SK-N-SH (cell line): ENCODE results near the gene LCN2. TPM values are rescaled to one million over a fixed set of nuclear protein-coding genes. Genes with fewer than 3 reads are reported as not detected.

ENCODE experiments used
- CTCF ChIA-PET: fragments of 300-600, 350-600 bp; formaldehyde crosslinking; extraction: SDS; loops from one replicate; lab custom pipeline; 2021; lab: Yijun Ruan, JAX
- POLR2A ChIA-PET: fragments of 350-600 bp; sonication (Branson Sonifier 250); formaldehyde crosslinking; extraction: SDS; loops from one replicate; lab custom pipeline; 2020; ENCODE audit warnings: antibody characterized with exemption, inconsistent platforms; lab: Yijun Ruan, JAX
- DNase-seq: peaks from one replicate; pipeline ENCODE4 v3.0.0; 2012
- H2AFZ ChIP-seq: fragments of 200-600 bp; sonication (generic); 2 replicates; pipeline ENCODE4 v1.8.1; 2016; ENCODE audit warnings: antibody characterized with exemption, mild to moderate bottlenecking, low read depth
- H3F3A ChIP-seq: fragments of 200-600 bp; sonication (generic); replicated peaks from 2 replicates; pipeline ENCODE3; 2016; ENCODE audit warnings: antibody characterized with exemption, mild to moderate bottlenecking; ENCODE audit not compliant: insufficient read depth
- H3K27ac ChIP-seq, 2 experiments: fragments of 200-500 bp in 1 of 2; fragments of 200-600 bp in 1 of 2; sonication (Bioruptor generic) in 1 of 2; sonication (generic), shearing (Covaris generic) in 1 of 2; 2 replicates each; pipeline versions ENCODE4 v1.5.1 to v1.6.1; 2014 to 2016; ENCODE audit warnings: low read depth in 2 of 2, inconsistent platforms in 1 of 2, low read length in 1 of 2, mild to moderate bottlenecking in 1 of 2, mixed read lengths in 1 of 2
- H3K27me3 ChIP-seq: fragments of 200-600 bp; sonication (generic), shearing (Covaris generic); 2 replicates; pipeline ENCODE4 v1.6.1; 2016; ENCODE audit warnings: mixed run types; ENCODE audit not compliant: insufficient read depth
- H3K36me3 ChIP-seq, 2 experiments: fragments of 200-500 bp in 1 of 2; fragments of 200-600 bp in 1 of 2; sonication (Bioruptor generic) in 1 of 2; sonication (generic) in 1 of 2; replicated peaks in 1 of 2; 2 replicates each; pipeline versions ENCODE3 to v1.5.1; 2014 to 2016; ENCODE audit warnings: low read length in 1 of 2, mild to moderate bottlenecking in 1 of 2; ENCODE audit not compliant: insufficient read depth in 2 of 2, control insufficient read depth in 1 of 2
- H3K4me1 ChIP-seq, 2 experiments: fragments of 200-500 bp in 1 of 2; fragments of 200-600 bp in 1 of 2; sonication (Bioruptor generic) in 1 of 2; sonication (generic), shearing (Covaris generic) in 1 of 2; 2 replicates each; pipeline versions ENCODE4 v1.5.1 to v1.6.1; 2014 to 2016; ENCODE audit warnings: low read depth in 1 of 2, low read length in 1 of 2, mixed run types in 1 of 2; ENCODE audit not compliant: insufficient read depth in 2 of 2, control insufficient read depth in 1 of 2
- H3K4me2 ChIP-seq: fragments of 200-600 bp; sonication (generic), shearing (Covaris generic); 2 replicates; pipeline ENCODE4 v1.6.1; 2017; ENCODE audit warnings: mixed run types
- H3K4me3 ChIP-seq, 2 experiments: fragments of 200-500 bp in 1 of 2; fragments of 200-600 bp in 1 of 2; sonication (Bioruptor generic) in 1 of 2; sonication (generic), shearing (Covaris generic) in 1 of 2; 2 replicates each; pipeline versions ENCODE4 v1.5.1 to v1.8.1; 2014 to 2016; ENCODE audit warnings: low read depth in 2 of 2, inconsistent platforms in 1 of 2, low read length in 1 of 2, mild to moderate bottlenecking in 1 of 2, mixed read lengths in 1 of 2, moderate library complexity in 1 of 2
- H3K79me2 ChIP-seq: fragments of 200-600 bp; sonication (generic); 2 replicates; pipeline ENCODE4 v1.8.1; 2017; ENCODE audit warnings: mild to moderate bottlenecking; ENCODE audit not compliant: insufficient read depth
- H3K9ac ChIP-seq: fragments of 200-600 bp; sonication (generic); 2 replicates; pipeline ENCODE4 v1.6.1; 2017; ENCODE audit warnings: mixed run types
- H3K9me2 ChIP-seq: fragments of 200-600 bp; sonication (generic); 2 replicates; pipeline ENCODE4 v1.6.1; 2017; ENCODE audit warnings: mixed run types
- H3K9me3 ChIP-seq: fragments of 200-600 bp; sonication (generic); 2 replicates; pipeline ENCODE4 v1.6.1; 2017; ENCODE audit warnings: mixed run types, mild to moderate bottlenecking, moderate library complexity
- H4K20me1 ChIP-seq: fragments of 200-600 bp; sonication (generic); 2 replicates; pipeline ENCODE4 v1.6.1; 2017; ENCODE audit warnings: mild to moderate bottlenecking, mixed run types; ENCODE audit not compliant: insufficient read depth
- CHD2 ChIP-seq: fragments of 150-350 bp; IDR thresholded peaks from 2 replicates; pipeline ENCODE4 v1.6.1; 2018; ENCODE audit warnings: low read length; ENCODE audit not compliant: partially characterized antibody
- CTCF ChIP-seq: fragments of 200-600 bp; sonication (generic); IDR thresholded peaks from 2 replicates; pipeline ENCODE4 v1.6.1; 2017; ENCODE audit warnings: antibody characterized with exemption, mild to moderate bottlenecking, moderate library complexity
- ELF1 ChIP-seq: IDR thresholded peaks from 2 replicates; pipeline ENCODE4 v1.4.0; 2012
- EP300 ChIP-seq, 2 experiments: IDR thresholded peaks; 2 replicates each; pipeline versions ENCODE4 v1.4.0 to v1.6.1; 2012; ENCODE audit warnings: borderline replicate concordance in 1 of 2, low read depth in 1 of 2, low read length in 1 of 2
- EZH2phosphoT487 ChIP-seq: fragments of 200-600 bp; sonication (generic); IDR thresholded peaks from 2 replicates; pipeline ENCODE4 v1.6.1; 2017; ENCODE audit warnings: low read depth, mixed run types, mild to moderate bottlenecking, antibody characterized with exemption, moderate library complexity, borderline replicate concordance
- GABPA ChIP-seq: IDR thresholded peaks from 2 replicates; pipeline ENCODE4 v1.4.0; 2012; ENCODE audit warnings: low read depth, mild to moderate bottlenecking
- JUND ChIP-seq: IDR thresholded peaks from 2 replicates; pipeline ENCODE4 v1.4.0; 2012
- MEF2A ChIP-seq: IDR thresholded peaks from 2 replicates; pipeline ENCODE4 v1.4.0; 2012; ENCODE audit warnings: low read depth, borderline replicate concordance
- MXI1 ChIP-seq: IDR thresholded peaks from 2 replicates; pipeline ENCODE4 v1.6.1; 2012; ENCODE audit warnings: mild to moderate bottlenecking, low read depth, low read length, improper control_type of control experiment
- NRF1 ChIP-seq: IDR thresholded peaks from 2 replicates; pipeline ENCODE4 v1.6.1; 2012; ENCODE audit warnings: low read depth, mild to moderate bottlenecking, low read length
- PBX3 ChIP-seq: IDR thresholded peaks from 2 replicates; pipeline ENCODE4; 2012
- RFX5 ChIP-seq: IDR thresholded peaks from 2 replicates; pipeline ENCODE4 v1.6.1; 2012; ENCODE audit warnings: mild to moderate bottlenecking, improper control_type of control experiment, low read length
- SIN3A ChIP-seq: IDR thresholded peaks from 2 replicates; pipeline ENCODE4 v1.6.1; 2012; ENCODE audit warnings: low read depth, mild to moderate bottlenecking, low read length, moderate library complexity, borderline replicate concordance
- TEAD4 ChIP-seq: IDR thresholded peaks from 2 replicates; pipeline ENCODE4 v1.4.0; 2012; ENCODE audit warnings: mild to moderate bottlenecking, borderline replicate concordance; ENCODE audit not compliant: insufficient read depth
- USF2 ChIP-seq: fragments of 150-350 bp; IDR thresholded peaks from 2 replicates; pipeline ENCODE4 v1.6.1; 2017; ENCODE audit warnings: antibody characterized with exemption, low read length, low read depth, borderline replicate concordance
- ZBTB33 ChIP-seq: IDR thresholded peaks from 2 replicates; pipeline ENCODE4 v1.4.0; 2012; ENCODE audit warnings: low read depth, borderline replicate concordance
- WGBS: methylation state at CpG from one replicate; pipeline ENCODE4 v1.1.6; 2017; ENCODE audit warnings: low lambda C conversion rate; 5-methylcytosine and 5-hydroxymethylcytosine counted together
- polyA plus RNA-seq, 3 experiments: library from polyadenylated mRNA; depleted of rRNA; stranded (reverse); fragments of >200 nt; gene quantifications; 2 replicates each; pipeline ENCODE4 v1.2.3, GENCODE V29; 2012
- TF ChIP-seq, protein P1 (sequence below): fragments of 150-350 bp; IDR thresholded peaks from 2 replicates; pipeline ENCODE4 v1.6.1; 2016; ENCODE audit warnings: mild to moderate bottlenecking, low read depth, low read length
- TF ChIP-seq, protein P2 (sequence below): IDR thresholded peaks from 2 replicates; pipeline ENCODE4 v1.4.0; 2012; ENCODE audit warnings: low read depth, borderline replicate concordance

The LCN2 gene
- polyA plus RNA-seq, 1 of the 3 experiments (the other 2 are of a cell fraction), result not detected

- H4K20me1 ChIP-seq, result no peaks in the 10 kb centered on the region
- no peak for DNase-seq
- H3K4me1 ChIP-seq, result peaks cover 3 to 4% of the 10 kb centered on the region in 2 experiments; a peak in 1 of 4 replicates
- H3K79me2 ChIP-seq, result no peaks in the 10 kb centered on the region
- H3K27me3 ChIP-seq, result no peaks in the 10 kb centered on the region
- no peak overlapping the region for H2AFZ ChIP-seq
- no peak overlapping the region for H3K27ac ChIP-seq
- peaks cover 8% of the 10 kb centered on the region for H3F3A ChIP-seq
- H3K4me3 ChIP-seq, result no peak overlapping the region
- no peak overlapping the region for H3K4me2 ChIP-seq
- 91% methylated on average over 20 of the region's 29 CpGs for WGBS
- no peak overlapping the region for H3K9ac ChIP-seq
- POLR2A ChIA-PET, result interaction anchor here (0.8 kb wide), 1 partner anchor 23 kb away, joined by 3 read pairs; no protein-coding TSS in a partner anchor
- H3K9me2 ChIP-seq, result no peaks in the 10 kb centered on the region
- no peaks in the 10 kb centered on the region for H3K9me3 ChIP-seq
- TF ChIP-seq, protein P1, sequence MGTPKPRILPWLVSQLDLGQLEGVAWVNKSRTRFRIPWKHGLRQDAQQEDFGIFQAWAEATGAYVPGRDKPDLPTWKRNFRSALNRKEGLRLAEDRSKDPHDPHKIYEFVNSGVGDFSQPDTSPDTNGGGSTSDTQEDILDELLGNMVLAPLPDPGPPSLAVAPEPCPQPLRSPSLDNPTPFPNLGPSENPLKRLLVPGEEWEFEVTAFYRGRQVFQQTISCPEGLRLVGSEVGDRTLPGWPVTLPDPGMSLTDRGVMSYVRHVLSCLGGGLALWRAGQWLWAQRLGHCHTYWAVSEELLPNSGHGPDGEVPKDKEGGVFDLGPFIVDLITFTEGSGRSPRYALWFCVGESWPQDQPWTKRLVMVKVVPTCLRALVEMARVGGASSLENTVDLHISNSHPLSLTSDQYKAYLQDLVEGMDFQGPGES, result no peak
- TF ChIP-seq JUND, result no peak
- TF ChIP-seq, protein P2, sequence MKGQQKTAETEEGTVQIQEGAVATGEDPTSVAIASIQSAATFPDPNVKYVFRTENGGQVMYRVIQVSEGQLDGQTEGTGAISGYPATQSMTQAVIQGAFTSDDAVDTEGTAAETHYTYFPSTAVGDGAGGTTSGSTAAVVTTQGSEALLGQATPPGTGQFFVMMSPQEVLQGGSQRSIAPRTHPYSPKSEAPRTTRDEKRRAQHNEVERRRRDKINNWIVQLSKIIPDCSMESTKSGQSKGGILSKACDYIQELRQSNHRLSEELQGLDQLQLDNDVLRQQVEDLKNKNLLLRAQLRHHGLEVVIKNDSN, result no peak
- TF ChIP-seq MXI1, result no peak
- TF ChIP-seq ZBTB33, result no peak
- TF ChIP-seq CHD2, result no peak
- TF ChIP-seq SIN3A, result no peak
- TF ChIP-seq EZH2phosphoT487, result no peak
- TF ChIP-seq TEAD4, result no peak
- no peak for TF ChIP-seq PBX3
- TF ChIP-seq GABPA, result no peak
- no peak for TF ChIP-seq RFX5
- no peak for TF ChIP-seq USF2
- TF ChIP-seq EP300 (IDR thresholded peaks at IDR 0.05; ENCODE audit: borderline replicate concordance in 1 of 2, low read depth in 1 of 2, low read length in 1 of 2), result no peak
- TF ChIP-seq ELF1, result no peak
- no peak for TF ChIP-seq CTCF
- TF ChIP-seq MEF2A, result no peak
- no peak for TF ChIP-seq NRF1
- peaks cover 0 to 1% of the 10 kb centered on the region in 2 experiments for H3K36me3 ChIP-seq
- CTCF ChIA-PET, result interaction anchor here (1.6 to 6.5 kb wide), 5 partner anchors 13 to 191 kb away, joined by 3 to 246 read pairs (median 55); partner anchors contain the start of gene PTGES2
Measured at GRCh38 chr9:128114326-128115186, 34.7 kb upstream of the LCN2 start.
